ENCODE data around the gene KRT86.

- TF ChIP-seq CTCF (conservative IDR thresholded peaks at IDR 0.05; ENCODE audit: low read depth in 2 of 2), result no peak
- TF ChIP-seq EZH2phosphoT487 (IDR thresholded peaks at IDR 0.05; ENCODE audit: unreplicated experiment), result no peak
- no peak for TF ChIP-seq REST (IDR thresholded peaks at IDR 0.05; ENCODE audit: unreplicated experiment)
- no peak for TF ChIP-seq EZH2 (IDR thresholded peaks at IDR 0.05; ENCODE audit: low read depth, unreplicated experiment)
- TF ChIP-seq POLR2AphosphoS5 (IDR thresholded peaks at IDR 0.05; ENCODE audit: low read depth), result no peak
- no peak for TF ChIP-seq NANOG (IDR thresholded peaks at IDR 0.05; ENCODE audit: borderline replicate concordance)
- TF ChIP-seq CREB1 (CRISPR knock-in tag; IDR thresholded peaks at IDR 0.05; ENCODE audit: low read depth), result no peak
- TF ChIP-seq STAT1 (IDR thresholded peaks at IDR 0.05; ENCODE audit: unreplicated experiment), result no peak
- no peak for TF ChIP-seq JUNB (IDR thresholded peaks at IDR 0.05; ENCODE audit: unreplicated experiment)
- TF ChIP-seq ZNF114 (CRISPR knock-in tag; IDR thresholded peaks at IDR 0.05), result no peak
Measured at GRCh38 chr12:52294803-52295202, 20.4 kb downstream of the KRT86 start.
